HG03565 (cell line): ENCODE measurements around the gene GSTA4.

Experiments used
- ATAC-seq: cut with Tn5 transposase; IDR thresholded peaks from one replicate; pipeline ENCODE4 v1.9.1; 2021; ENCODE audit warnings: mild to moderate bottlenecking, moderate library complexity; ENCODE audit not compliant: unreplicated experiment

Gene GSTA4, protein sequence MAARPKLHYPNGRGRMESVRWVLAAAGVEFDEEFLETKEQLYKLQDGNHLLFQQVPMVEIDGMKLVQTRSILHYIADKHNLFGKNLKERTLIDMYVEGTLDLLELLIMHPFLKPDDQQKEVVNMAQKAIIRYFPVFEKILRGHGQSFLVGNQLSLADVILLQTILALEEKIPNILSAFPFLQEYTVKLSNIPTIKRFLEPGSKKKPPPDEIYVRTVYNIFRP

DNA sequence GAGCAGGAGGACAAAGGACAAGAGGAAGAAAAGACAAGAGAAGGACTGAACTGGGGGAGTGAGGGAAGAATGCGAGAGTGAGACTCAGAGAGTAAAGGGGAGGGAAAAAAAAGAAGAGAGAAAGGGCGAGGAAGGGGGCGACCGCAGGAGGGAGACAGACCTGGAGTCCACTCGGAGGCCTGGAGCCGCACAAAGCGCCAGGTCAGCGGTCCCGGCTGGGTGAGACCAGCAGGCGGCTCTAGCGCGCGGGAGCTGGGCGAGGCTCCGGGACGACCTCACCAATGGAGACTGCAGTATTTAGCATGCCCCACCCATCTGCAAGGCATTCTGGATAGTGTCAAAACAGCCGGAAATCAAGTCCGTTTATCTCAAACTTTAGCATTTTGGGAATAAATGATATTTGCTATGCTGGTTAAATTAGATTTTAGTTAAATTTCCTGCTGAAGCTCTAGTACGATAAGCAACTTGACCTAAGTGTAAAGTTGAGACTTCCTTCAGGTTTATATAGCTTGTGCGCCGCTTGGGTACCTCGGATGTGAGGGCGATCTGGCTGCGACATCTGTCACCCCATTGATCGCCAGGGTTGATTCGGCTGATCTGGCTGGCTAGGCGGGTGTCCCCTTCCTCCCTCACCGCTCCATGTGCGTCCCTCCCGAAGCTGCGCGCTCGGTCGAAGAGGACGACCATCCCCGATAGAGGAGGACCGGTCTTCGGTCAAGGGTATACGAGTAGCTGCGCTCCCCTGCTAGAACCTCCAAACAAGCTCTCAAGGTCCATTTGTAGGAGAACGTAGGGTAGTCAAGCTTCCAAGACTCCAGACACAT is at the start of gene GSTA4:
GSTA4 (minus strand) TSS at position 196 of the 824 bp plus-strand sequence. CDS start 1,041 bp downstream, outside the sequence.
- ATAC-seq, result peak; percentile 88

DNA sequence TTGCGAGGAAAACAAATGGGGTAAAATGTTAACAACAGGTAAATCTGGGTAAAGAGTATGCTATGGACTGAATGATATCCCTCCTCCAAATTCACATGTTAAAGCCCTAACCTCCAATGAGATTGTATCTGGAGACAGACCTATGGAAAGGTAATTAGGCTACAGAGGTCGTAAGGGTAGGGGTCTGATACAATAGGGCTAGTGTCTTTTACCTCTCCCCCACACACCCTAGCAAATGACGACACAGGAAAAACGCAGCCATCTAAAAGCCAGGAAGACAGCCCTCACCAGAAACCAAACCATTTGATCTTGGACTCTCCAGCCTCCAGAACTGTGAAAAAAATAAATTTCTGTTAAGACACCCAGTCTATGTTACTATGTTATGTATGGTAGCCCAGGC is 49.5 kb upstream of the GSTA4 start:
- ATAC-seq, result no peak

DNA sequence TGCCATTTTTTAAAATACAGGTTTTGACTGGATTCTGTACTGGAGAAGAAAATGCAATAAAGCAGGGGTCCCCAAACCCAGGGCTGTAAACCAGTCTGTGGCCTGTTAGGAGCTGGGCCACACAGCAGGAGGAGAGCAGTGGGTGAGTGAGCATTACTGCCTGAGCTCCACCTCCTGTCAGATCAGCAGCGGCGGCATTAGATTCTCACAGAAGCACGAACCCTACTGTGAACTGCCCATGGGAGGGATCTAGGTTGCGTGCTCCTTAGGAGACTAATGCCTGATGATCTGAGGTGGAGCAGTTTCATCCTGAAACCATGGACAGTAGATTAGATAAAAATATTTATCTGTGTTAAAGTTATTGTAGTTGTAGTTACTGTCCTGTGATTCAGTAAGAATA is 49.0 kb upstream of the GSTA4 start:
- ATAC-seq, result no peak

DNA sequence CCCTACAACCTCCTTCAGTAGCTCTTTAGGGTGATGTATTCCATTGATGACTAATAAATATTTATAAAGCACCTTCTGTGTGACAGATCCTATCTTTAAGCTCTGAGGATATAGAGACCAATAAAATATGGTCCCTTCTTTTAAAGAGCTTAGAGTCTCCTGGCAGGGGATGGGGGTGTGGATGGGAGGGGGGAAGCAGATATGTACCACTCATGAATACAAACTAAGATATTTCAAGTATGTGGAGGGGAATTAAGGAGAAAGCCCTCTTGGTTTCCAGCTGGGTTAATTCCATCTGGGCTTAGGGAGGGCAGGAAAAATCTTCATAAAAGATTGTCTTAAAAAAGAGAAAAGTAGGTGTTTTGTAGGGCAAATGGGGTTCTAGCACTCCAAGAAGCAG is 48.5 kb upstream of the GSTA4 start:
- no peak for ATAC-seq

DNA sequence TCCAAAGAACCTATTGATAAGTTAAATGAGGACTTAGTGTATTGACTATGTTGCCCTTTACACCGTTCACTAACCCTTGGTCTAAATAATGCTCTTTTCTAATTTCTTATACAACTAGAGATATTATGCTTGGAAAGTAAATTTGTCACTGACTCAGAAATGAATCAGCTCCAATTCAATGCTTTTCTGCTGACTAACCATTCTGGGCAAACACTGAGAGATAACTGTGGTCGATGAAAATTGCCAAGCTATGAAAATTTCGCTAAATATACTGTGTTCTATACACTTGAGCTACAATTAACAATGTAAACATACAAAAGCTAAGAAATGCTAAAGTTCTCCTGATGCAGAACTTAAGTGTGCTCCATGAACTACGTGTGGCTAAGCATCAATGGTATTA is 47.0 kb upstream of the GSTA4 start:
- no peak for ATAC-seq

DNA sequence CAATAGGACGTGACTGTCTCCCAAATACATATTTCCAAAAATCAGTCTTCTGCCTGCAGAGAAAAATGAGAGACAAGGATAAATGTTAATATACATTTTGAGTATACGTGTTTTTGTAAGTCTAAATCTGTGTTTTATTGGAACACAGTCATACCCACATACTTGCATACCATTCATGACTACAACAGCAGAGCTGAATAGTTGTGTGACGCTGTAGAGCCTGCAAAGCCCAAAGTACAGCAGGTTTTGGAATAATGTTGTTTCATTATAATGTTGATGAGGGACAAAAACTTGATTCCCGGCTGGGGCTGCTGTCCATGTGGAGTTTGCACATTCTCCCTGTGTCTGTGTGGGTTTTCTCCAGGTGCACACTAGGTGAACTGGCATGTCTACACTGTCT is 46.3 kb upstream of the GSTA4 start:
- ATAC-seq, result no peak

DNA sequence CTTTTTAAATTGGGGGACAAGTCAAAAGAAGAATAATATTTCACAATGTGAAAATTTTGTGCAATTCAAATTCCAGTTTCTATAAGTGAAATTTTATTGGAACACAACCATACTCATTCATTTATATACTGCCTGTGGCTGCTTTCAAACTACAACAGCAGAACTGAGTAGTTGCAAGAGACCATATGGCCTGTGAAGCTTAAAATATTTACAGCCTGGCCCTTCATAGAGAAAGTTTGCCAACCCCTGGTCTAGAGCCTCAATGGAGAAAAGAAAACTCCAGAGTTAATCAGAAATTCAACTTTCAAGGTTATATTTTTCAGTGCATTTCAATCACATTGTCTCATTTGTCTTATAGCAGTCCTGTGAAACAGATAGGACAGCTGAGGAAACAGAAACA is 43.5 kb upstream of the GSTA4 start:
- ATAC-seq, result no peak

DNA sequence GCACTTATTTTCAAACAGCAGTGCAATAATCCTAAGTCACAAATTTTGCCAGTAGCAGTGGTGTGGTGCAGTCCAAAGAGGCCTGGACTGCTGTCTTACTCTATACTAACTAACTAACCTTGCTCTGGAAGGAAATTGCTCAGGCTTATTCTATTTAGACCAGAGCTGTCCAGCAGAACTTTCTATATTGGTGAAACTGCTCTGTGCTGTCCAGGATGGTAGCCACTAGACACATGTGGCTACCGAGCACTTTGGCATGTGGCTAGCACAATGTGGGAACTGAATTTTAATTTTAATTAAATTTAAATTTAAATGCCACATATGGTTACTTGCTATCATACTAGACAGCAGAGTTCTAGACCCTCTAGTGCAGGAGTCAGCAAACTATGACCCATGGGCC is 43.1 kb upstream of the GSTA4 start:
- ATAC-seq, result no peak

DNA sequence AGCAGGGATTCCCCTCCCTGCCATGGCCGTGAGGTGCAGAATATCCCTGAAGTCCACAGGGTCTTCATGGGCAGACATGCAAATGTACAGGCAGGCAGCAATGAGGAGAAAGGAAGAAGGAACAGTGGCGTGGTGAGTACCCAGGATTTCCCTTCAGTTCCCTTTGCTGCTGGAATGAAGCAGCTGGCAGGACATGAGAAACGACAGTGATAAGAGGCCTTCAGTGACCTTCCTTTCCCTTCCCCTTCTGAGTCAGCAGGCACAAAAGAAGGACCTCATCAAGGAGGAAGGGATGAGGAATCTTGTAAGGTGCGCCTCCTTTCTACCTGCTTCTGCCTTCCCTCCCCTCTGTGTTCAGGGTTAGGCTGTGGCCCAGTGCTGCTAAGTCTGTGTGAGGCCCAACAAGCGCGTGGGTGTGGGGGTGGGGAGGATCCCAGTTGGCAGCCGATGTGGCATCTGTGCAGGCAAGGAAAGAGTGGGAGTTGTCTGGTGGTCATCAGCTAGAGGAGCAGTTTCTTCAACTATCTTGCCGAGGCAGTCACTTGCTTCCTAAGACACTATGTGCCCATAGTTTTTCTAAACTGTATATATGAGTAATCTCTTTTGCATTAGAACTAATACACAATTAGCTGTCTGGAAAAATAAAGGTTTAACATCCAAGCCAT is 40.6 kb upstream of the GSTA4 start:
- ATAC-seq, result no peak

DNA sequence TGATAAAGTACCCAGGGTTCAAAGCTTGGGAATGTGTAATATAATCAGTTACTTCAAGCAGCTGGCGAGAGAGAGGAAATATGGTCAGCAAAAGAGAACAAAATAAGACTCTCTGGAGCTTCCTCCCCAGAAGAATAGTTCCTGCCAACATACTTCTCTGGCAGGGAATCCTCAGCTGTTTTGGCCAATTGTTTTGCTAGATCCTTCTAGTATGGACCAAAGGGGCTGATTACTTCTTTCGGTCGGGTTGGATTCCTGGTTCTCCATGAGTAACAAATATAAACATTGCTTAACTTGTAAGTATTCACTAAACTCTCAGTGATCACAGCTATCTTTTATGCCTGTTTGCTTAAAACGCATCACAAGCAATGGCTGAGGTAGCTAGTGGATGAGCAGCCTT is 38.7 kb upstream of the GSTA4 start:
- no peak for ATAC-seq

DNA sequence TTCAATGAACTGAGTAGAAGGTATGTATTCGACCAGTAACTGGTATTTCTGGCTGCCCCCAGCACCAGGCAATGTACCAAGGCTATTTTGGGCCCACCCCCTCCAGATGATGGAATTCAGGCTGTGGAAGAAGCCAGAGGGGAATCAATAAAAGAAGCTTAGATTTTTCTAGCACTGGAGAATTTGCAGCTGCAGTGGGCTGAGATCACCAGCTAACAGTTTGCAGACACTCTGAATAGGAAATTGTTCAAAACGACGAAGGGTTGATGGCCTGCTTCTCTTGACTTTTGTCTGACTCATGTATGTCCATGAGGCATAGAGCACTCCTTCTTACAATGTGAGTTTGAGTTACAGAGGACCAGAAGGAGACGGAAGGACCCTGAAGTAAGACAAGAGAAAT is 37.8 kb upstream of the GSTA4 start:
- no peak for ATAC-seq

DNA sequence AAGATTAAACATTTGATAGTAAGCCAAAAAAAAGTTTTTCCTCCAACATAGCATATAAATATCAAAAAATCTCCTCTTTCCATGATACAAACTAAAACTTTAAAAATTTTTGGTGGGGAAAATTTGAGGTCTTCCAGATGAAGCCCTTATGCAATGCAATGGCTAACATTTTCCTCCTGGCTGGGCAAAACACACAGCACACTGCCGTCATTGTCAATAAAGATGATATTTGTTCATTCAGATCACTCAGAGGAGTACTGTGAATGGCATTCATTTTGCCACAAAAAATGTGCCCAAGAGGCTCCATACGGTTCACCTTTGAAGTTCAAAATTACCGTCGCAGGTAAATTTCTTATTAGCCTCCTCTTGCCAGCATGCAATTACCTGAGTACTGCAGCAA is 36.2 kb upstream of the GSTA4 start:
- ATAC-seq, result no peak

DNA sequence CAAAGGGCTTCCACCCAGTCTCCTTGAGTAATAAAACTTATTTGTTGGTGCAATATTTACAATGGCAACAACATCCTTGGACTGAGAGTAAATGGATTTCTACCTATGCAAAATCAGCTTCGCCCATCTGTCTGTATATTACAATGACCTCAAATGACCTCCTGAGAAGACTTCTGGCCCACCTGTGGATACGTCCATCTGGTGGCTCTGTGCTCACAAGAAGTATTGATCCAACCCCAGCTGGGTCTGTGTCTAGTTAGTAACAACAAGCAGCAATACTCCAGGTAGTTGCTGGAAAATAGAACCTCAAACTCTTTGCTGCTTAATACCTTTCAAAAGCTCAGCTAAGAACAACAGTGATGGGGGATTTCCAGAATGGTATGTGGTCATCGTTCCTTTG is 34.7 kb upstream of the GSTA4 start:
- no peak for ATAC-seq

DNA sequence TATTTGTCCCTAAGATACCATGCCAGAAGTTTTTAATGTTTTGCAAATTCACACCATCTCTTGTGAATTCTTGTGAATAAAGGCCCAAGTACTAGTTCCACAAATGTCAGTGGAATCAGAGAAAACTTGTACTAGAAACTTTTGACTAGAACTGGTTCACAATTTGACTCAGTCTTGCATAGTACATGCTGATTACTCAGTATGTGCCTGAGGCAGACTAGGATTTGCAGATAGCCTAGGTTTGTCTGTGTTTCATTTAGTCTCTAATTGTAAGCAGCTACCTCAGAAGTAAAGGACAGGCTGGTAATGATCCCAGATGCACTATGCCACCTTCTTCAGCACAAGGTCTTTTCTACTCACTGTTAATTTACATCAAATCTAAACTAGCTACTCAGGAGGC is 34.2 kb upstream of the GSTA4 start:
- ATAC-seq, result no peak

DNA sequence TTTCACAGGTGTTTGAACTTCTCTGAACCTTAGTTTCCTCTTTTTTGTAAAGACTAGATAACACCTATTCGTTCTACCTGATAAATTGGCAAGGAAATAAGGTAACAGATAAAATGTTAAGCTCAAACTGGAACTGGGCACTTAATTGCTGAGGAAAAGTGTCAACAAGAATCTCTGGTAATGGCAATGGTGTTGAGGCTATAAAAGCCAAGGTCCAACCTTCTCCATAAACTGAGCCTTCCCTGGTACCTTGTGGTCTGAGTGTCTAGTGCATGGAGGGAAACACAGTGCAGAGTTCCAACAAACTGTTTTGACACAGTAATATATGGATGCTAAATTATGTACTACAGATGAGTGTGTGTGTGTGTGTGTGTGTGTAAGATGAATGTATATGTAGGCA is 33.4 kb upstream of the GSTA4 start:
- no peak for ATAC-seq

DNA sequence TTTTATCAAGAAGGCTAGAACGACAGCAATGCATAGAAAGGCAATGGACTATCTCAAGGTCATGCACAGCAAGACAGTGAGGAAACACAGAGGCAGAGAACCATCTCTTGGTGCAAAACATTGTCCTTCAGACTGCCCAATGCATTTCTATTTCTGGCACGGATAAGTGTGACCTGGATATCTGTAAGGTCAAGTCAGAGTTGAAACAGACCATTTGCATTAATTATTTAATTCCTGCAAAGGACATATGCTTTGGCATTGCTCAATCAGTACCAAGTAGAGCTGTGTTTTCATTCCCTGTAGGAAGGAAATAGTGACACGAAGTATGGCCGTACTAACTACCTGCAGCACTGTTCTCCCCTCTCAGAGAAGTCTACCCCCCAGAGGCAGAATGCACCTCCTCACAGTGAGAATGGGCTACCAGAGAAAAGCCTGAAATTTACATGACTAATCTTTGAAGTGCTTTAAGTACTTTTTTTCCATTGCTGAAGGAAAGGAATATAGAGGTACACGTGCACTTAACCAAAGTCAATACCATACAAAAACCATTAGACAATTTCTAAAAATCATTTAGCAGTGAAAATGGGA is 32.1 kb upstream of the GSTA4 start:
- ATAC-seq, result no peak

DNA sequence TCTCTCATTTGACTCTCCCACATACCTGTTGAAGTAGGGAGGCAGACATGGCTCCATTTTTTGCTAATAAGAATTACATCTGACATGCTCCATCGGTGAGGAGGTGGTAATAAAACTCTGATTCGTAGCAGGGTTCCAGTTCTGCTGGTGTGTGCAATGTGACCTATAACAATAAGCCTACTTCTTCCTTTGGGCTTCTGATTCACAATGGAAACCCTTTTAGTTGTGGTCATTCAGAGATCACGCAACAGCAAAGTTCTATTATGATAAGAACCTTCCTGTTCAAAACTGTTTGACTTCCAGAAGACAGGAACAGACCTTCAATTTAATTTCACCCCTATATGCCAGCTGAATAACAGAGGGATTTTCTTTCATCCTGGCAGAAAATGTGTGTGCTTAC is 31.4 kb upstream of the GSTA4 start:
- ATAC-seq, result no peak

DNA sequence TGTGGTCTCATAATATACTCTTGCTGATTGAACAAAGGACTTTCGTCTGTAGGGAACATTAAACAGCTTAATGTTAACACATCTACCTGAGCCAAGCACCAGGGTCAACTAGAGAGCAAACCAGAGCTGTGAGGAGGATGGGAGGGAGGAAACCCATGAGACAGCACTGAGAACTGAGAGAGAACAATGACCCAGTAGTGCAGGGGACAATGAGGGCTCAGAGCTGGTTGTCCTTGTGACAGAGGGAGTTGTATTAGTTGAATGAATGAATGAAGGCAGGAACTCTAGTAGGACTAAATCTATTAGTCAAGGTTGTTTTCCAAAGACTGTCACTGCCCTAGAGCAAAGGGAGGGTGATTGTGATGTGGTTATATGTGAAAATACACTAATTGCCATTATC is 28.2 kb upstream of the GSTA4 start:
- ATAC-seq, result no peak

DNA sequence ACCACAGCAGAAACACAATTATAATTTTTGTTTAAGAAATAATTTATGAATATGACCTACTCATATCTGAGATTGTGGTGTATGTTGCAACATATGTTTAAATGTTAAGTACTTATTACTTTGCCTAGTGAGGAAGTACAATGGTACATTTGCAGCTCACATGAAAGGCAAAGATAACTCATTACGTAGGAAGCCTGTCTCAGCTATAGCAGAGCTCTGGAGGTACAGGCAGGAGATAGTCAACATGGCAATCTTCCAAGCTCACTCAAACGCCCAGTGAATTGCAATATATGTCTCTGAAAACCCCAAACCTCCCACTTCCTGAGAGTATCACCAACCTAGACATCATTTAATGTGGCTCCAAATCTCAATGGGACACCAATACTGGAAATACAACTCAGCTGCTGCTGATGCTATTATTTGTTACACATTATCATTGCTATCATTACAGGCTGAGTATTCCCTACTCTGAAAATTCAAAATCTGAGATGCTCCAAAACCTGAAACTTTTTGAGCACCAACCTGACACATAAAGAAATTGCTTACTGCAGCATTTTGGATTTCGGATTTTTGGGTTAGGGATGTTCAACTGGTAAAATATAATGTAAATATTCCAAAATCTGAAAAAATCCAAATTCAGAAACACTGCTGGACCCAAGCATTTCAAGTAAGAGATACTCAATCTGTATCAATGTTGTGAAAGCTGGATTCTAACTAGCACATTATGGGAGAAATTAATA is 25.1 kb upstream of the GSTA4 start:
- ATAC-seq, result no peak

DNA sequence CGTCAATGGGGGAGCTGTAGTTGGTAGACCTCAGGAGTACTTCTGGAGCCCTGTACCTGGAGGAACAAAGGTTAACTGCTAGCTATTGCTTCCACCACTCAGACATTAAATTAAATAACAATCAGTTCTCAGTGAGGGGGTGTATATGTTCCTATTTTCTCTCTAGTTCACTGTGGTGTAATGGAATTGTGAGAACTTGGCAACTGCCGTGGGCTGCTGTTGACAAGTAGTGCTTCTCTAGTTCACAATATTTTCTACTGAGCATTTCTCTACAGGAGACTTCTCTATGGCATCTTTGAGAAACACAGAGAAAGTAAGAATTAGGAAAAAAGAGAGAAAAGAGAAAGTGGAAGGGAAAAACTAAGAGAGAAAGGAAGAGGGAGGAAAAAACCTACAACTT is 23.4 kb upstream of the GSTA4 start:
- no peak for ATAC-seq

DNA sequence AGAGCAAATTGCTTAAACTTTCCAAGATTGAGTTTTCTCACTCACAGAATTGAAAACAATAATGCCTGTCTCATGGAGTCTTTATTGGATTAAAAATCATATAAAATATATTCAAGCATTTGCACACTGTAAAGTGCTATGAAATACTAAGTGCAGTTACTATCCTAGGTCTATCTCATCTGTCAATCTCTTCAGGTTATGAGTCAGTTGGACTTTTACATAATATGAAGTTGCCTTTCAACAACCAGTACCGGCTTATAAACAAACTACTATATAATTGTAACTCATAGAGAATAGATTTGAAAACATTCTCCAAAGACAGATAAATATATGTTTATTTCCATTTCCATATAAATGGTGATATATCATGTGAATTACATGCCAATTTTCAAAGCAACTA is 20.4 kb upstream of the GSTA4 start:
- no peak for ATAC-seq
